Measurements from ENCODE around the gene GRIP1. TPM values are rescaled to one million over a fixed set of nuclear protein-coding genes. Genes with fewer than 3 reads are reported as not detected.

GRIP1 gene
- total RNA-seq, 1 donor = under 0.01 TPM

- Histone ChIP-seq H3K9me3 (ENCODE audit: low read depth, low read length) (no peaks in the 10 kb centered on the region), H2AFZ (ENCODE audit: low read length) (no peak overlapping the region), H3K4me2 (ENCODE audit: insufficient read depth, low read length) (no peak overlapping the region), H3K4me3 (ENCODE audit: insufficient read depth, low read length) (no peak overlapping the region), H3K36me3 (ENCODE audit: insufficient read depth, low read length) (no peaks in the 10 kb centered on the region), H3K4me1 (ENCODE audit: insufficient read depth, low read length) (no peaks in the 10 kb centered on the region), H3K79me2 (ENCODE audit: insufficient read depth, low read length) (no peaks in the 10 kb centered on the region), H3K27ac (ENCODE audit: low read depth, low read length) (no peak overlapping the region), H4K20me1 (ENCODE audit: insufficient read depth, low read length) (no peaks in the 10 kb centered on the region), H3K27me3 (ENCODE audit: insufficient read depth, low read length) (no peaks in the 10 kb centered on the region)
- no peak for DNase-seq (ENCODE audit: insufficient read length, low spot score, missing footprints)
- TF ChIP-seq CTCF (IDR thresholded peaks at IDR 0.05; ENCODE audit: extremely low read depth, low read depth, low read length) = no peak
Observed at GRCh38 chr12:66714709-66715108, 35.8 kb upstream of the GRIP1 start.

GRCh38 chr12:66713984-66714383 is 35.1 kb upstream of the GRIP1 start:
- H2AFZ ChIP-seq (ENCODE audit: low read length) = no peak overlapping the region
- no peak for DNase-seq (ENCODE audit: insufficient read length, low spot score, missing footprints)
- peak overlapping the region; percentile 27 for H3K4me2 ChIP-seq (ENCODE audit: insufficient read depth, low read length)
- no peak overlapping the region for H3K4me3 ChIP-seq (ENCODE audit: insufficient read depth, low read length)
- TF ChIP-seq CTCF (IDR thresholded peaks at IDR 0.05; ENCODE audit: extremely low read depth, low read depth, low read length) = no peak
- H3K9me3 ChIP-seq (ENCODE audit: low read depth, low read length) = no peaks in the 10 kb centered on the region
- H3K4me1 ChIP-seq (ENCODE audit: insufficient read depth, low read length) = no peaks in the 10 kb centered on the region
- no peaks in the 10 kb centered on the region for H4K20me1 ChIP-seq (ENCODE audit: insufficient read depth, low read length)
- H3K79me2 ChIP-seq (ENCODE audit: insufficient read depth, low read length) = no peaks in the 10 kb centered on the region
- no peak overlapping the region for H3K27ac ChIP-seq (ENCODE audit: low read depth, low read length)
- no peaks in the 10 kb centered on the region for H3K36me3 ChIP-seq (ENCODE audit: insufficient read depth, low read length)
- no peaks in the 10 kb centered on the region for H3K27me3 ChIP-seq (ENCODE audit: insufficient read depth, low read length)

GRCh38 chr12:66709893-66710292 is 31.0 kb upstream of the GRIP1 start:
- H3K27me3 ChIP-seq (ENCODE audit: insufficient read depth, low read length) = no peaks in the 10 kb centered on the region
- H2AFZ ChIP-seq (ENCODE audit: low read length) = no peak overlapping the region
- H3K4me1 ChIP-seq (ENCODE audit: insufficient read depth, low read length) = no peaks in the 10 kb centered on the region
- H3K9me3 ChIP-seq (ENCODE audit: low read depth, low read length) = no peaks in the 10 kb centered on the region
- no peak for TF ChIP-seq CTCF (IDR thresholded peaks at IDR 0.05; ENCODE audit: extremely low read depth, low read depth, low read length)
- H3K4me2 ChIP-seq (ENCODE audit: insufficient read depth, low read length) = no peak overlapping the region
- no peaks in the 10 kb centered on the region for H3K79me2 ChIP-seq (ENCODE audit: insufficient read depth, low read length)
- H3K36me3 ChIP-seq (ENCODE audit: insufficient read depth, low read length) = no peaks in the 10 kb centered on the region
- no peak overlapping the region for H3K4me3 ChIP-seq (ENCODE audit: insufficient read depth, low read length)
- H3K27ac ChIP-seq (ENCODE audit: low read depth, low read length) = no peak overlapping the region
- H4K20me1 ChIP-seq (ENCODE audit: insufficient read depth, low read length) = no peaks in the 10 kb centered on the region
- DNase-seq (ENCODE audit: insufficient read length, low spot score, missing footprints) = no peak

- Histone ChIP-seq H3K27ac (ENCODE audit: low read depth, low read length) (no peak overlapping the region), H2AFZ (ENCODE audit: low read length) (no peak overlapping the region), H3K36me3 (ENCODE audit: insufficient read depth, low read length) (no peaks in the 10 kb centered on the region), H3K79me2 (ENCODE audit: insufficient read depth, low read length) (no peaks in the 10 kb centered on the region), H3K9me3 (ENCODE audit: low read depth, low read length) (no peaks in the 10 kb centered on the region), H3K4me1 (ENCODE audit: insufficient read depth, low read length) (no peaks in the 10 kb centered on the region), H3K4me2 (ENCODE audit: insufficient read depth, low read length) (no peak overlapping the region), H3K27me3 (ENCODE audit: insufficient read depth, low read length) (no peaks in the 10 kb centered on the region), H4K20me1 (ENCODE audit: insufficient read depth, low read length) (no peaks in the 10 kb centered on the region), H3K4me3 (ENCODE audit: insufficient read depth, low read length) (no peak overlapping the region)
- no peak for DNase-seq (ENCODE audit: insufficient read length, low spot score, missing footprints)
- TF ChIP-seq CTCF (IDR thresholded peaks at IDR 0.05; ENCODE audit: extremely low read depth, low read depth, low read length) = no peak
Observed at GRCh38 chr12:66709457-66709773, 30.5 kb upstream of the GRIP1 start.
